NCI-H2029 treated with DMSO at 0.1 percent for 48 hours (cell line): ENCODE data around the gene TRAPPC6A.

ENCODE experiments used
- DNase-seq: peaks from one replicate; lab custom pipeline; 2025; lab: John Stamatoyannopoulos, UW

The TRAPPC6A gene

GRCh38 chr19:45149129-45149528 lies 28.9 kb downstream of the TRAPPC6A start:
- DNase-seq, result no peak

- no peak for DNase-seq
Observed at GRCh38 chr19:45147835-45148676, 30.0 kb downstream of the TRAPPC6A start.

GRCh38 chr19:45146741-45147205 lies 31.3 kb downstream of the TRAPPC6A start:
- DNase-seq, result no peak

GRCh38 chr19:45146251-45146650 lies 31.8 kb downstream of the TRAPPC6A start:
- DNase-seq, result no peak

GRCh38 chr19:45145270-45146189 lies 32.5 kb downstream of the TRAPPC6A start:
- no peak for DNase-seq

- no peak for DNase-seq
Observed at GRCh38 chr19:45144431-45145269, 33.4 kb downstream of the TRAPPC6A start.

GRCh38 chr19:45142726-45143110 lies 35.3 kb downstream of the TRAPPC6A start:
- no peak for DNase-seq

- DNase-seq, result no peak
Observed at GRCh38 chr19:45142016-45142725, 35.9 kb downstream of the TRAPPC6A start.

GRCh38 chr19:45141203-45141900 lies 36.7 kb downstream of the TRAPPC6A start:
- no peak for DNase-seq

- no peak for DNase-seq
Observed at GRCh38 chr19:45140533-45140932, 37.5 kb downstream of the TRAPPC6A start.

- DNase-seq, result no peak
Observed at GRCh38 chr19:45140144-45140503, 37.9 kb downstream of the TRAPPC6A start.

GRCh38 chr19:45139286-45140143 lies 38.5 kb downstream of the TRAPPC6A start:
- DNase-seq, result no peak

- no peak for DNase-seq
Observed at GRCh38 chr19:45138303-45138751, 39.7 kb downstream of the TRAPPC6A start.

GRCh38 chr19:45137179-45137761 lies 40.8 kb downstream of the TRAPPC6A start:
- no peak for DNase-seq

GRCh38 chr19:45136507-45137178 lies 41.4 kb downstream of the TRAPPC6A start:
- no peak for DNase-seq

GRCh38 chr19:45135176-45135885 lies 42.7 kb downstream of the TRAPPC6A start:
- DNase-seq, result no peak

GRCh38 chr19:45133661-45134060 lies 44.4 kb downstream of the TRAPPC6A start:
- no peak for DNase-seq
